Mesenteric fat pad (tissue), 1 donor: Measurements from ENCODE around the gene METTL13. TPM values are rescaled to one million over a fixed set of nuclear protein-coding genes. Genes with fewer than 3 reads are reported as not detected.

Source experiments
- DNase-seq: peaks from one replicate; pipeline ENCODE4 v3.0.0-alpha.2; 2020; ENCODE audit warnings: low spot score
- long read RNA-seq: library from polyadenylated mRNA; unstranded; transcript quantifications from one replicate; pipeline ENCODE4 v2.0.0, GENCODE V29; 2020
- total RNA-seq: library from RNA; stranded (reverse); fragmentation: NEBNext Ultra II Directional; extraction: Animal tissue kit (Norgen Biotek cat#: 25700); gene quantifications from one replicate; pipeline ENCODE4 v1.2.1, GENCODE V29; 2021
- donor health status: DM: yes; HTN: yes; CAD: no.

The METTL13 gene, protein sequence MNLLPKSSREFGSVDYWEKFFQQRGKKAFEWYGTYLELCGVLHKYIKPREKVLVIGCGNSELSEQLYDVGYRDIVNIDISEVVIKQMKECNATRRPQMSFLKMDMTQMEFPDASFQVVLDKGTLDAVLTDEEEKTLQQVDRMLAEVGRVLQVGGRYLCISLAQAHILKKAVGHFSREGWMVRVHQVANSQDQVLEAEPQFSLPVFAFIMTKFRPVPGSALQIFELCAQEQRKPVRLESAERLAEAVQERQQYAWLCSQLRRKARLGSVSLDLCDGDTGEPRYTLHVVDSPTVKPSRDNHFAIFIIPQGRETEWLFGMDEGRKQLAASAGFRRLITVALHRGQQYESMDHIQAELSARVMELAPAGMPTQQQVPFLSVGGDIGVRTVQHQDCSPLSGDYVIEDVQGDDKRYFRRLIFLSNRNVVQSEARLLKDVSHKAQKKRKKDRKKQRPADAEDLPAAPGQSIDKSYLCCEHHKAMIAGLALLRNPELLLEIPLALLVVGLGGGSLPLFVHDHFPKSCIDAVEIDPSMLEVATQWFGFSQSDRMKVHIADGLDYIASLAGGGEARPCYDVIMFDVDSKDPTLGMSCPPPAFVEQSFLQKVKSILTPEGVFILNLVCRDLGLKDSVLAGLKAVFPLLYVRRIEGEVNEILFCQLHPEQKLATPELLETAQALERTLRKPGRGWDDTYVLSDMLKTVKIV
- total RNA-seq = 22.1 TPM
- long read RNA-seq, transcript METTL13-202 (8 exons, 3,022 nt) = minor isoform, 9 of 63 reads
- long read RNA-seq, transcript METTL13-201 (8 exons, 3,327 nt) = major isoform, 34 of 63 reads
- long read RNA-seq, partial matches to known transcripts = 7 of 63 reads
- long read RNA-seq, other reads (novel, unspliced or antisense) = 13 of 63 reads

DNA sequence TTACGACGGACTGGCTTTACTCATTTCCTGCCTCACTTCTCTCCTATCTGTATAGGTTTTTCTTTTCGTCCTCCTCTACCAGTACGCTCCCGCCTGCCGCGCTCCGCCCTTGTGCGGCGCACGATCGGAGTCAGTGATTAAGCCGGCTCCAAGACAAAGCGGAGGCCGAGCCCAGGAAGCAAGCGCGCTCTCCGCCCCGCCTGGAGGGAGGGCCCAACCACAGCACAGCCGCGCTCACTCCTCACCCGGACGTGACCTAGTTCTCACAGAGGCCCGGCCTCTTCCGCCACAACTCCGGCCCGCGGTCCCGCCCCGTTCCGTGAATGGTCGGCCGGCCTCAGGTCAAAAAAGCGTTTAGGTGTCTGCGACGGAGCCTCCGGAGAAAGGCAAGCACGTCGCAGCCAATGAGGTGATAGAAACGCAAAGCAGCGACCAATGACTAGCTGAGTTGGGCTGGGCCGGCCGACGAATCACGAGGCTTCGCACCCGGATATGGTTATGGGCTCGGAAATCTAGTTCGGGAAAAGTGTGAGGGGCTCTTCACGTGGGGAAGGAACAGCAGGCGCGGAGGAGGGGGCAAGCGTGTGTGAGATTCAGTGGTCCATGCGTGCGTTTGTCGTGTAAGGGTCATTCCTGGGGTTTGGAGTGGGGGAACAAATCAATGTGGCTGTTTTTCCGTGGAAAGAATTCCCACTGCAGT, at the start of gene METTL13:
TSS of gene METTL13 (plus strand) at position 485 of the 700 bp plus-strand sequence. CDS start 308 bp downstream, outside the sequence.
- peak; percentile 100 for DNase-seq

DNA sequence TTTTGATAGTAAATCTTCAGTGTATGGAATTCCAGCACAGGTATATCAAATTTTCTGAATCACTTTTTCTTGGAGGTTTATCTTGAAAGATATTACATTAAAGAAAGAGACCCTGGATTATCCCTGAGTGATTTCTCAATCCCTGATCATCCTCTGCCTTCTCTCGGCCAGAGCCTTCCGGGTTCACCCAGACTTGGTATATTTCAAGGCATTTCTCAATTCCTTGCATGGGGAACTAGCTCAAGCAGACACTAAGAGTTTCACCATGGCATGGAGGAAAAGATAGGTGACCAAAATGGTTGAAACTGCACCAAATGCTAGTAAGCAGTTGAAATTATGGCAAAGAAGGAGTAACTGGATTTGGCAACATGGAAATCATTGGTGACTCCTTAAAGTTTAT, 45.3 kb upstream of the METTL13 start:
- no peak for DNase-seq

DNA sequence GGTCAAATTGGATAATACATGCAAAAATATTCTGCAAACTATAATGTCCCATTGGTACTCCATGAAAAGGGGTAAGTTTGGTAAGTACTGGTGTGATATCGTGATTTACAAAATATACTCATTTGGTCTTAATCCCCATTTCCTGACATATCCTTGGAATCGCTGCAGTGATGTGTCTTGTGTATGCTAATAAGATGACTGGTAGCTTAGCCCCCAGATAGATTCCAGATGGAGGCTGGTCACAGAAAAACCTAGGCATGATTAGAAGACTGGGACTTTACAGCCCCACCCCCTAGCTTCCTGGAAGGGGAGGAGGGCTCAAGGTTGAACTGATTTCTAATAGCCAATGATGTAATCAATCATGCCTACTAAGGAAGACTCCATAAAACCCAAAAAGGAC, 42.5 kb upstream of the METTL13 start:
- DNase-seq = no peak

DNA sequence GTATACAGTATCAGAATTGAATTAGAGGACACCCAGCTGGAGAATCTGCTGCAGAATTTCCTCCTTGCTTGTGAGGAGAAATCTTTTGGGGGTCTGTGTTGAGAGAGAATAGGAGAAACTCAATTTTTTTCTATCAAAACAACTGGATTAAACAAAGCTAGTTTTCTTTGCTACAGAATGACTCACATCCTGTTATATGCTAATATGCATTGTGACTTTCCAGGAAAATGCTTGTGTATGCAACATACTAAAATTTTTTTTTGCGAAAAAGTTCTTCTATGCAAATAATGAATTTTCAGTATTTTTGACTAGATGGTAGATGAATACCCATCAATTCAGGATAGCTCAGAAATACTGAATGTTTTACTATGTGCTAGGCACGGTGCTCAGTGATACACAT, 41.8 kb upstream of the METTL13 start:
- no peak for DNase-seq

DNA sequence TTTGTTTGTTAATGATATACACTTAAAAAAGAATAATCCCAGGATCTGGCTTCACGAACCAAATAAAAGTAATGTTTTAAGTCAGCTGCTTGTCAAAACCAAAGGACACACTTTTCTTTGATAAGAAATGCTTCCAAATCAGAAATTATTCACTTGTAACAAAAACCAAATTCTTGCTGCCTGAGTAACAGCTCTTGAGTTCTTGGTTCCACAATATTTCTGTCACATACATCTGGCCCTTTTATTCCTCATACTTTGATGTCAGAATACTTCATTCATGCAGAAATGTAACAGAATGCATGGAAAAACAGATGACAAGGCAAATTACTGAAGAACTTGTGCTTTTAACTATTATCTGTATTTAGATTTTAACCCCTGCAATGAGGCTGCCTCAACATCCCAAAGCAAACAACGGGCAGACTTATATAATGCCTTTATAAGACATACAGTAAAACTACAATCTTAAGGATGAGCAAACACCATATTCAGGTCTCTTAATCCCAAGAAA, 41.0 kb upstream of the METTL13 start:
- DNase-seq = no peak

DNA sequence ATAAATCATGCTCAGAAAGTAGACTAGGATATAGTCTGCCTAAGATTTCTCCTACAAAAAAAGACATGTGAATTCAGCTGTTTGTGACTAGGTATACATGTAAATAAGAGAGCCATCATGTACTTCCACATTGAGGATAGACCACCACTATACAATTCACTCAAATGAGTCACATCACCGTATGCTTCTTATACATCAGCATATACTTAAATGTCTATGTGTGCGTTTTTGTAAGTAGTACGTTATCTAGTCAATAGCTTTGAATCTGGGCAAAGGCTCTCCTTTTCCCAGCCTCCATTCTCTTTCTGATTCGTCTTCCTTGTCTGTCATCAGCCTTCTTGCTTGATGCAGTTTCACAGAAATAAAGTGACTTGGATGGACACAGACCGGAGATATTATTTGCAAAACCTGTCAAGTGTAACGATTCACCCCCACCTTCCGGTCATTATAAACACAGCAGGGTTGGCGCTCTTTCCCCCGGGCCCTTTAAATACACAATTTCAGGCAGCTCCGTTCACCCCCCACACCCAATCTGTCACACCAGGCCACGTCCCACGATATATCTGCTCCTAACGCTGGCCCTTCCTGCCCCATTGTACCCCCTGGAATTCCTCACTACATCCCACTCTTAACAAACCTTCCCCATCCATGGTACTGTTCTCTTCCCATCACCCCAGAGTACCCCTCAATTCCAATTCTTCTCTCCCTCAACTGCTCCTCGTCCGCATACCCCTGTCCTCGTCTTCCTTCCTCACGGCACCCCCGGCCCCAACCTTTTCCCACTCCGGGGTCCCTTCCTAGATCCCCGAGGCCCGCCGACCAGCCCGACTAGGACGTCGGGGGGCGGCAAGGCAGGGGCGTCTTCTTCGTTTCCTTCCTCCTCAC, 40.2 kb upstream of the METTL13 start:
- no peak for DNase-seq

DNA sequence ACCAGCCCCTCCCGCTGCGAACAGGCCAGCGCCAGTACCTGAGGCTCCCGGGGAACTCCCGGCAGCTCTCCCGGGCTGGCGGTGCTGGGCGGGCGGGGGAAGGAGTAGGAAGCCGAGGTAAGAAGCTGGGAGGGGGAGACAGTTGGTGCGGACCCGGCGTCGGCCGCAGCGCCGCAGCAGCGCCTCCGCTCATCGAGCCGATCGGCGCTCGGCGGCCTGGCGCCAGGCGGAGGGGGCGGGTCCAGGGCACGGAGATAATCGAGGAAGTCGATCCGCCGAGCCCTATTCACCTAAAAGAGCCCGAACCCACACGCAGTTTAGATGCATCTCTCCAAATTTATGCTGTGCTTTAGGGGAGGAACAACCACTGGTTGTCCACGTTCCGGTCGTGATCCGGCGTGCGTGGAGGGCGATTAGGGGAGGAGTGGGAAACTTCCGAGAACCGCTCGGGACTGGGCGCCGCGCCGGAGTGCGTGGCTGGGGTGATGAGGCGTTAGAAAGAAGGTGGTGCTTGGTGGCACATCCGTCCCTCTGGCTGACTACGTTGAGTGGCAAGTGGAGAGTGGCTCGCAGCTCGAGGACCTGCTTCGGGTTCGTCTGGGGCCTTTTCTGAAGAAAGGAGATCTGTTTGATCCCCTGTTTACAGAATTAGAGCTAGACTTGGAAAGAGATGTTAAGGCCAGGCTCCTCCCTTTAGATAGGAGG, 39.4 kb upstream of the METTL13 start, which contains the start of gene VAMP4:
TSS of gene VAMP4 (minus strand) at position 194 of the 705 bp plus-strand sequence. CDS start 3,651 bp downstream, outside the sequence.
- DNase-seq = peak; percentile 95

DNA sequence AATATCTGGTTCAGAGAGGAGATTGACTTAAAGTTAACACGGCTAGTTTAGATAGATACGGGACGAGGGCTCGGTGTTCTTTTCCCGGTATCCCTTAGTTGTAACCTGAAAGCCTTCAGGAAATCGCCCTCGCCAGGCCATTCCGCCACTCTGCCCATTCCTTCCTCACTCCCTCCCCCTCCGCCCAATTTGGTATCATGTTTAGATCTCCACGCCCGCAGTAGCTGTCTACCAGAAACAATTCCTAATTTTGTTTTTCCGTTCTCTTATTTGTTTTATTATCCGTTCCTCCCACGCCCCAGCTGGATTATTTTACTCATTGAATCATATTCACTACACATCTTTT, 38.9 kb upstream of the METTL13 start:
- DNase-seq = no peak

DNA sequence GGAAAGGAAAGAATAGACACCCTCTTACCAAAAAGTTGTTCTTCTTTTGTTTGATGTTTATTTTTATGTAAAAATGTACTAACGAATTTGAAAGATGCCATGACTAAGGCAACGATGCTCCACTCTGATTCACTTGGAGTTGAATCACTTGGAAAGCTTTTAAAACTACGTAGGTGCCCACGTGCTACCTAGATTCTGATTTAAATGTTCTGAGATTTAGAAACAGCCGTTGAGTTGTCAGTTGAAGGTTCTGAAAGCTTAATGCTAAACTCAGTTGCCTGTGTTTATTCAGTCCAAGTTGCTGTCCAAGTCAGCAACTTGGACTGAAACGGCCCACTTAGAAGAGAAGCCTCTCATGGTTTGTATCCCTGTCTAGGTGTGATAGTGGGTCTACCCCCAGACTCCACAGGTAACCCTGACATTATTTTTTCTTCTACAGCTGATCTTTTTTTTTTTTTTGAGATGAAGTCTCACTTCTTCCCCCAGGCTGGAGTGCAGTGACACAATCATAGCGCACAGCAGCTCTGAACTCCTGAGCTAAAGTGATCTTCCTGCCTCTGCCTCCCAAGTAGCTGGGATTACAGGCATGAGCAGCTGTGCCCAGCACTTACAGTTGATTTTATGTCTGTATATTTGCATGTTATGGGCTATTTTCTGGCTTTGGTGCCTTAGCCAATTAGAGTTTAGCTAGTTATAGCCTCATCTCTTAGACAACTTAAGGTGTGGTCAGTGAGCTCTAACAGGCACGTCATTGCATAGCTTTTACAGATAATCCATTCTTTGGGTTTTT, 38.2 kb upstream of the METTL13 start:
- DNase-seq = no peak

DNA sequence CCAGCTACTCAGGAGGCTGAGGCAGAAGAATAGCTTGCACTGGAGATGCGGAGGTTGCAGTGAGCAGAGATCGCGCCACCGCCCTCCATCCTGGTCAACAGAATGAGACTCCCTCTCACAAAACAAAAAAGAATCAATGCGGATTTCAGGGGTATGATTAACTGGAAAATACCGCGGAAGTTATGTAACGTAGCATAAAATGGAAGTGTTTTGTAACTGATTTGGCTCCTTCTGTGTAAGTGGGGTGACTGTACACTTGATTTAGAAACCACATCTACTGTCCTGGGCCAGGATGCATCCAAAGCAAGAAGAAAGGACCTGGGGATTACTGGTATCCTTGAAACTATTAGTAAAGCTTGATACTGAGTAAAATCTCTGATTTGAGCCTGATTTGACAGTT, 36.5 kb upstream of the METTL13 start:
- no peak for DNase-seq

DNA sequence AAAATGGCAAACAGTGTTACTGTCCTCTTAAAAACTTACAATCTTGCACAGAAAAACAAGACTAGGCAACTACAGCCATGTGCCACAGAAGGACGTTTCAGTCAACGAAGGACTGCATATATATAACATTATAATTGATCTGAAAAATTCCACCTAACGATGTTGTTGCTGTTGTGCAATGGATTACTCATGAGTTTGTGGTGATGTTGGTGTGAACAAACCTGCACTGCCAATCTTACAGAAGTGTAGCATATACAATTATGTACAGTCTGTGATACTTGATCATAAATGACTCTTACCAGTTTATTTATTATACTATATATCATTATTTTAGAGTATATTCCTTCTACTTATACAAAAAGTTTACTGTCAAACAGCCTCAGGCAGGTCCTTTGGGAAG, 32.8 kb upstream of the METTL13 start:
- no peak for DNase-seq

DNA sequence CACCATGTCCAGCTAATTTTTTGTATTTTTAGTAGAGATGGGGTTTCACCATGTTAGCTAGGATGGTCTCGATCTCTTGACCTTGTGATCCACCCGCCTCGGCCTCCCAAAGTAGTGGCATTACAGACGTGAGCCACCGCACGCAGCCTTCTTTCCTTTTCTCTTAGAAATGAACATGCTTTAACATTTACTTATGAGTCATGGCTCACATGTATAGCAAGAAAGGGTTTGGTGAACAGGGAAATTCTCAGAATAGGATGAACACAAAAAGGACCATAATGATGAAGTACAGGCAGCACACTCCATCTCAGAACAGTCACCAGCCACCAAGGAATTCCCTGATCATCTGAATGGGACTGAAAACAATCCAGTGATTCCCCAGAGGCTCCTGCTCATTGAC, 30.2 kb upstream of the METTL13 start:
- no peak for DNase-seq

DNA sequence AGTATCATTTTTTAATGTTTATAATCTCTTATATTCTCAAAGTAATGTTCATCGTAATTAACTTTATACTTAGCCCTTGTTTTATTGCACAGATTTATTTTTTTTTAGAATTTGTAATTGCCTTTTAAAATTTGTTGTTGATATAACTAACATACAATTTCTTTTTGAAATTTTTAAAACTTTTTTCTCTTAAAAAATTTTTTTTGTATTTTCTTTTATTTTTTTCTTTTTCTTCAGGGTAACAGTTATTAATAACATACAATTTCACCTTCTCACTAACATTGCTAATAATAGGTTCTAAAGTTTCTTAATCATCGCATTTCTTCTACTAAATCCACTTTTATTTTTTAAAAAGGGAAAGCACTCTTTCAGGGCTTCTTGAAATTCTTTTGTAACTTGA, 28.3 kb upstream of the METTL13 start:
- no peak for DNase-seq

DNA sequence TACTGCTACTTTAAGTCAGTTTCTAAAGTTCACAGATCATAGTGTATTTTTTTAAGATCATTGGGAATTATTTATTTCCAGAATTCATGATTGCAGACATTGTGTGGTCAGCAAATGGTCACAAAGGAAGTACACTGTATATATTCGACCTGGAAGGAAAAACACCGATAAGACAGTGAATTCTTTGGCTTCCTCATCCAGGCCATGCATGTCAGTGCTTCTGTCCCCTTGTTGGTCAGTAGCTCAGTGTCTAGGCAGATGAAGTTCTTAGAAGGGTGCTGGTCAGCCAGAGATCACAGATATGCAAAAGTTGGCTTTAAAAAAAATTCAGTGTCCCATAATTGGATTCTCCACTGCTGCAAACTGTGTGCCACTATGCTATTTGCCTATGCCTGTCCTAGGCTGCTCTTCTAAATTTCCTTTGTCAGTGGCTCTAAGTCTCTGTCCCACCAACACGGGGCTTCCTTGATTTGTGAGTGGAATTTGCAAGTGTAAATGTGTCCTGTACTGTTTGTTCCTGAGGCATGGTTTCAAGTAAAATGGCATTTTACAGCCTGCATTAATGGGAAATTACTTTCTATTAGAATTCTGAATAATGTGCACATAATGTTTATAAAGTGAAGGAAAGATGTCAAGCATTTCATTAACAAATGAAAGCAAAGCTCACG, 27.6 kb upstream of the METTL13 start:
- DNase-seq = no peak

DNA sequence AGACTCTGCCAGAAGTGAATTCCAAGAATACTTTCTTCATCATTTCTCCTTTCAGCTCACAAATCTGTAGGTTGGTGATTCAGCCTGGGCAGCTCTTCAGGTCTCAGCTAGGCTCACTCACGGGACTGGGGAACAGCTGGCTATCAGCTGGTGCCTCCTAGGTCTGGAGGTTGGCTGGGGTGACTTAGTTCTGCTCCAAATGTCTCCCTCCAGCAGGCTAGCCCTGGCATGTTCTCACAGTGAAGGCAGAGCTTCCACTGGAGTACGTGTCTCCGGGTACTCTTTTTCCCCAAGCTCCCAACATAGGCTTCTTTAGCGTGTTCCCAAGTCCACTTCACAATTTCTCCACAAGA, 27.1 kb upstream of the METTL13 start:
- no peak for DNase-seq

DNA sequence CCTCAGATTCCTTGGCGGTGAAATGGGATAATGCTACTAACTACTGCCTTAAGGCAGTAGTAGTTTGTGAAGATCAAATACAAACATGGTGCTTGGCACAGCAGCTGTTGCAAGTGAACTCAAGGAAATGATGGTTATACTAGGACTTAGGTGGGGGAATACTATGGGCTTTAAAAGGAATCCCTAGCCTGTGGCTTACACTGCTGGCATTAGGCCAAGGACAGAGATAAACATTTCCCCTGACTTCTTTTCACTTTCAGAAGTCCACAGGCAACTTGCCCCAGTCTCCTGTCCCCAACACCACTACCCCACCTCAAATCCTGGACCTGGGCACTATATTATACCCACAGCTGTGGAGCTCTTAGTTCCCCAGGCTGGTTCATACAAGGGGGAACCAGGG, 26.5 kb upstream of the METTL13 start:
- DNase-seq = no peak

DNA sequence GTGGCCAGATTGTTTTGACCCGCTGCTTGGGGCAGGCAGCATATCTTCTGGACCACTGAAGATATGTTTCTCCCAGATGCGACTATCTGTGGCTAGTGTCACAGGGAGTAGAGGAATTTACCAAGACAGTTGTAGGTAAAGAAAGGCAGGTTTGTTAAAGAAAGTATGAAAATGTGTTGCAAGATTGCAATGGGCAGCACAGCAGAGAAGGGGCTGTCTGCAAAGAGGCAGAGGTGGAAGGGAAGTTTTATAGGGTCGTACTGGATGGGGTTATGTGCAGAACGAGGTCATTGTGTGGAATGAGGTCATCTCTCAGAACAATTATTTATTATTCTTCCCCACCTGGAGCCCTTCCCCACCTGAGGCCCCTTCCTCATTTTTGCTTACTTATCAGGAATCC, 24.6 kb upstream of the METTL13 start:
- no peak for DNase-seq

DNA sequence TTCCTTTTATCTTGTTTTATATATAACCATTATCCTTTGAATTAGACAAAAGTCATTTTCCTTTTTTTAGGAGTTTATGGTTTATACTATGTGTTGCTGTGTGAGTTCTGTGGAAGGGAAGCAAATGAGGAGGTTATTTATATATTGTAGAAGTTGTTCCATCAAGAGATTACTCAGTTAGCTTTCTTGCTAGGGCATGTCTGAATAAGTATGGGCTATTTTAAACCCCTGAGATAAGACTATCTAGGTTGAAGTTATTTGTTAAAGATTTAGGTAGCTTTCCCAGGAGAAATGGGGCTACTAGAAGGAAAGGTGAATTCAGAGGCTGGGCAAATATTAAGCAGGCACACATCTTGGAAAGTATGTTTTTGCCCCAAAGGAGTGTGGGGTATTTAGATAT, 23.4 kb upstream of the METTL13 start:
- no peak for DNase-seq

DNA sequence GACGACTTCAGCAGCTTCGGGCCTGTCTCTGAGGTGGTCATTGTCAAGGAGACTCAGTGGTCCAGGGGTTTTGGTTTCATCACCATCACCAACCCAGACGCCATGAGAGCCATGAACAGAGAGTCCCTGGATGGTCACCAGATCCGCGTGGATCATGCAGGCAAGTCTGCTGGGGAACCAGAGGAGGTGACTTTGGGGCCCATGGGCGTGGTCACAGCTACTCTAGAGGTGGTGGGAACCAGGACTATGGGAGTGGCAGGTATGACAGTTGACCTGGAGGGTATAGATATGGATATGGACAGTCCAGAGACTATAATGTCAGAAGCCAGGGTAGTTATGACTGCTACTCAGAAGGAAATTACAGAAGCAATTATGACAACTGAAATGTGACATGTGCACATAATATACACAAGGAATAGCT, 19.3 kb upstream of the METTL13 start:
- no peak for DNase-seq
